Activated CD4-positive, alpha-beta memory T cell treated with anti-CD3 and anti-CD28 coated beads for 36 hours (primary cell): Measurements from ENCODE around the gene EGR4. TPM values are rescaled to one million over a fixed set of nuclear protein-coding genes. Genes with fewer than 3 reads are reported as not detected.
A peak's percentile ranks its signal among the peaks of the same experiment; 100 is the strongest.

ENCODE experiments used
- CTCF ChIA-PET: fragments of 350-600 bp; sonication (Branson Sonifier 250); formaldehyde crosslinking; loops from one replicate; lab custom pipeline; 2021; ENCODE audit warnings: antibody characterized with exemption, inconsistent platforms; lab: Charles Lee
- POLR2A ChIA-PET: fragments of 350-600 bp; sonication (Branson Sonifier 250); formaldehyde crosslinking; loops from one replicate; lab custom pipeline; 2021; ENCODE audit warnings: antibody characterized with exemption; lab: Charles Lee
- DNase-seq: peaks from one replicate; pipeline ENCODE4 v3.0.0-alpha.2; 2020
- H3K27ac Mint-ChIP-seq: one replicate; pipeline ENCODE4 v1.8.0; 2021; ENCODE audit warnings: mixed read lengths
- H3K27me3 Mint-ChIP-seq: one replicate; pipeline ENCODE4 v1.8.0; 2021; ENCODE audit warnings: mixed read lengths
- H3K36me3 Mint-ChIP-seq: one replicate; pipeline ENCODE4 v1.8.0; 2021; ENCODE audit warnings: mixed read lengths
- H3K4me1 Mint-ChIP-seq: one replicate; pipeline ENCODE4 v1.8.0; 2021; ENCODE audit warnings: low read depth, mixed read lengths
- H3K4me3 Mint-ChIP-seq: one replicate; pipeline ENCODE4 v1.8.0; 2021; ENCODE audit warnings: mild to moderate bottlenecking, mixed read lengths
- H3K9me3 Mint-ChIP-seq: one replicate; pipeline ENCODE4 v1.8.0; 2021; ENCODE audit warnings: mixed read lengths
- intact Hi-C: fragments of 100-400 bp; cut with micrococcal nuclease; formaldehyde crosslinking; loops from one replicate; pipeline ENCODE4 v1.15.1; 2023
- total RNA-seq, 2 experiments: library from RNA; stranded (reverse); gene quantifications; one replicate each; pipeline ENCODE4 v1.2.3, GENCODE V29; 2021

Gene EGR4
- total RNA-seq, 2 experiments from 2014 or later: 0.24 to 0.34 TPM

DNA sequence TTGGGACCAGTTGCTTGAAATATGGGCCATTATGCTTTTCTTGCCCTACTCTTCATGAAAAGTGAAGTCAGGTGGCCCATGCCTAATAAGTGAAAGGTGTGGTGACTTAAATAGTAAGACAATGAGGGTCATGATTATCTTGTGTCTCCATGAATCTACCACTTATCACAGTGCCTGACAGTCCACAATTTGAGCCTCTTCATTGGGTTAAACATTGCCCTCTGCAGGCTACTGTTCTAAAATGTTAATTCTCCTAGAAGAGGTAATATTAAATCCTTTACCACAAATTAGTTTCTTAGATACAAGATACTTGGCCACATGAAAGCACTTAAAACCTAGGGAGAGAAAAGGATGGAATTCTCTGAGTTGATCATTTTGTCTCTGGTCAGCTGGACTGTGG is 4.0 kb downstream of the EGR4 start:
- ChIA-PET POLR2A (interaction anchor here (1.6 to 1.8 kb wide), 2 partner anchors 20 to 55 kb away, joined by 4 to 6 read pairs; partner anchors contain the start of gene CCT7), CTCF (interaction anchor here (1.0 to 6.5 kb wide), 11 partner anchors 10 to 112 kb away, joined by 4 to 70 read pairs (median 8); partner anchors contain the start of genes ALMS1, CCT7 and PRADC1)
- no peak overlapping the region for H3K27ac Mint-ChIP-seq
- peaks cover 13% of the 10 kb centered on the region for H3K4me1 Mint-ChIP-seq
- H3K4me3 Mint-ChIP-seq: no peak overlapping the region
- no peaks in the 10 kb centered on the region for H3K36me3 Mint-ChIP-seq
- peaks cover 36% of the 10 kb centered on the region for H3K27me3 Mint-ChIP-seq
- no peaks in the 10 kb centered on the region for H3K9me3 Mint-ChIP-seq
- DNase-seq: no peak
- intact Hi-C loops: no loop called here

DNA sequence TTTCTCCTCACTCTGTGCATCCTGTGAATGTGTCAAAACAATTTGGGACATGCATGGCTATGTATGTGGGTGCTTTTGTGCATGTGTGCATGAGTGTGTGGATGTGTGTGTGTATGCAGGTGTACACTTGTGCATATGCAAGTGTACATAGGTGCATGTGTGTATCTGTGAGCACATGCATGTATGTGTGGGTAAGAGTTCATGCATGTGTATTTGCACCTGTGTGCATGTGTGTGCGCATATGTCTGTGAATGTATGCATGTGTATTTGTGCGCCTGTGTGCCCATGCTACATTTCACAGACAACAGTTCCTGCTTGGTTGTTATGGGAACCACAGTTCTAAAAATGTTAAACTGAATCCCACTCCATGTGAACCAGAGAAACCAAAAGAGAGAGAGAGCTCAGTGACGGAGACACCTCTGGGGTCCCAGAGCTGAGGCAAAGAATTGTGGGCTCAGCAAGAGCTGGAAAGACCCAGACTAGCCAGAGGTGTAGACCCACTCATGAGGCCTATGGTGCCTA is 7.2 kb downstream of the EGR4 start:
- ChIA-PET CTCF (interaction anchor here (0.8 kb wide), 1 partner anchor 10 kb away, joined by 3 read pairs; no protein-coding TSS in a partner anchor), POLR2A (no interaction called here)
- H3K27me3 Mint-ChIP-seq: peaks cover 18% of the 10 kb centered on the region
- no peak overlapping the region for H3K27ac Mint-ChIP-seq
- no peak overlapping the region for H3K4me3 Mint-ChIP-seq
- no peaks in the 10 kb centered on the region for H3K9me3 Mint-ChIP-seq
- H3K36me3 Mint-ChIP-seq: no peaks in the 10 kb centered on the region
- H3K4me1 Mint-ChIP-seq: peaks cover 13% of the 10 kb centered on the region
- DNase-seq: no peak
- intact Hi-C loops: no loop called here

DNA sequence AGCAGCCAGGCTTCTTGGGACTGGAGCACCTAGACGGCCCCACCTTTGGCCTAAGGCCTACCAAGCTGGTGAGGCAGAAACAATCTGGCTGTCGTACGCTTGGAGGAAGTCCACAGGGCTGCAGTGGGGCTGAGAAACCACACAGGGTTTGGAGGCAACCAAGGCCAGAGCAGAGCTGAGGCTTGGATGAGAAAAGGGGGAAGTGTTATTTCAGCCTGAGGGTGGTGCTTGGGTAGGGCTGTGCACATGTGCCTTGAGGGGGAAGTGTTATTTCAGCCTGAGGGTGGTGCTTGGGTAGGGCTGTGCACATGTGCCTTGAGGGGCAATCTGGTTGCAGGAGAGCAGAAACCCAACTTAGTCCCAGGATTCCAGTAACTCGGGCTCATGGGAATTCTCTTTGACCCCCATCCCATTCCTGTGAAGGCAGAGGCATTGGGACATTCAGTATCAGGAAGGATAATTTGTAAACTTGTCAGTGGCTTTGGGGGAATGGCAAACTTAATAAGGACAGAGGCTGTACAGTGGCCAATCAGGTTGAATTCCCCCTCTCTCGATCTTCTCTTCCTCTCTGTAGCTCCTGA is 8.1 kb downstream of the EGR4 start:
- H3K27ac Mint-ChIP-seq: no peak overlapping the region
- no peaks in the 10 kb centered on the region for H3K36me3 Mint-ChIP-seq
- ChIA-PET CTCF (interaction anchor here (0.8 to 1.8 kb wide), 2 partner anchors 8 to 11 kb away, joined by 3 to 6 read pairs; partner anchors contain the start of gene EGR4), POLR2A (interaction anchor here (0.7 to 1.0 kb wide), 2 partner anchors 17 to 51 kb away, joined by 3 read pairs; partner anchors contain the start of gene CCT7)
- peaks cover 10% of the 10 kb centered on the region for H3K4me1 Mint-ChIP-seq
- peak overlapping the region; percentile 55 for H3K4me3 Mint-ChIP-seq
- H3K27me3 Mint-ChIP-seq: peaks cover 11% of the 10 kb centered on the region
- intact Hi-C loops: loop anchor here (2.0 kb wide), 1 partner anchor 102 kb away; no protein-coding TSS in a partner anchor
- no peaks in the 10 kb centered on the region for H3K9me3 Mint-ChIP-seq
- DNase-seq: peak; percentile 30

DNA sequence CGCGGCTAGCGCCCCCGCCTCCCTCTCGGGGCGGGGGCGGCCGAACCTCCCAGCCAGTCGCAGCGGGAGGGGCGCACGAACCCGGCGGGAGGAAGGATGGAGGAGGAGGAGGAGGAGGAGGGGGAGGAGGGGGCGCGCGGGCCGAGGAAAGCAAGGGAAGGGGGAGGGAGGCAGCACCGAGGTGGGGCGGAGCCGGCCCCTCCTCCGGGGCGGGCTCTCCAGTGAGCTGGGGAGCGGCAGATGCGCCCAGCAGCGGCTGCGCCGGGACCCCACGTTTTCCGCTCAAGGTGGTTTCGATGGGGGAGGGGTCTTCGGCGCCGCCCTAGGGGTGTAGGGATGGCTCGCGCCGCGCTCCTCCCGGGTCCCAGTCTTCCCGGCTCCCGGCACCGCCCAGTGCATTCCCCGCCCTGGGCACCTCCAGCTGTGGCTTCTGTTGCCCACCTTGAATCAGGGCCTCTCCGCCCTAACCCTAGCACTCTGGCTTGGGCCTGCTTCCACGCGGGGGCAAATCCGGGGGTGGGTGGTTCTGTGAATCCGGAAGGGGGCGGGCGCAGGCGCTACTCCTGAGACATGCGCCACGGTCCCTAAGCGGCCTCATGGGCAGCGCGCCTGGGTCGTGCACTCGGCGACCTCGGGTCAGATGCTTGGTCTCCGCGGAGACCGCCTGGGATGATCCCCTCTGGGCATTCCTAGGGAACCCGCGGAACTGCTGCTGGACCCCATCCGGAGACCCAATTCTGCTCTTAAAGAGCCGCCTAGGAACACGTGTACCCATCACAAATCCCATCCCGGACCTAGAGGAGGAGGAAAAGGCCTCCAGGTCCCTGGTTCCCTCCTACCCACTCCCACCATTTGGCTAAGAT is 8.8 kb downstream of the EGR4 start, which contains the start of gene FBXO41:
TSS of gene FBXO41 (minus strand) at position 183 of the 863 bp plus-strand sequence. CDS start 14,848 bp downstream, outside the sequence.
- intact Hi-C loops: loop anchor here (1.0 to 2.0 kb wide), 2 partner anchors 9 to 102 kb away; partner anchors contain the start of gene EGR4
- H3K9me3 Mint-ChIP-seq: no peaks in the 10 kb centered on the region
- ChIA-PET CTCF (interaction anchor here (1.0 to 1.8 kb wide), 2 partner anchors 9 to 71 kb away, joined by 5 to 6 read pairs; partner anchors contain the start of gene EGR4), POLR2A (interaction anchor here (0.7 to 1.0 kb wide), 2 partner anchors 16 to 50 kb away, joined by 3 read pairs; partner anchors contain the start of gene CCT7)
- H3K4me3 Mint-ChIP-seq: peak within 1 kb of the TSS; percentile 77
- peak within 1 kb of the TSS; percentile 70 for H3K27ac Mint-ChIP-seq
- no peaks in the 10 kb centered on the region for H3K36me3 Mint-ChIP-seq
- DNase-seq: peak; percentile 78
- peaks cover 9% of the 10 kb centered on the region for H3K27me3 Mint-ChIP-seq
- H3K4me1 Mint-ChIP-seq: peaks cover 10% of the 10 kb centered on the region

DNA sequence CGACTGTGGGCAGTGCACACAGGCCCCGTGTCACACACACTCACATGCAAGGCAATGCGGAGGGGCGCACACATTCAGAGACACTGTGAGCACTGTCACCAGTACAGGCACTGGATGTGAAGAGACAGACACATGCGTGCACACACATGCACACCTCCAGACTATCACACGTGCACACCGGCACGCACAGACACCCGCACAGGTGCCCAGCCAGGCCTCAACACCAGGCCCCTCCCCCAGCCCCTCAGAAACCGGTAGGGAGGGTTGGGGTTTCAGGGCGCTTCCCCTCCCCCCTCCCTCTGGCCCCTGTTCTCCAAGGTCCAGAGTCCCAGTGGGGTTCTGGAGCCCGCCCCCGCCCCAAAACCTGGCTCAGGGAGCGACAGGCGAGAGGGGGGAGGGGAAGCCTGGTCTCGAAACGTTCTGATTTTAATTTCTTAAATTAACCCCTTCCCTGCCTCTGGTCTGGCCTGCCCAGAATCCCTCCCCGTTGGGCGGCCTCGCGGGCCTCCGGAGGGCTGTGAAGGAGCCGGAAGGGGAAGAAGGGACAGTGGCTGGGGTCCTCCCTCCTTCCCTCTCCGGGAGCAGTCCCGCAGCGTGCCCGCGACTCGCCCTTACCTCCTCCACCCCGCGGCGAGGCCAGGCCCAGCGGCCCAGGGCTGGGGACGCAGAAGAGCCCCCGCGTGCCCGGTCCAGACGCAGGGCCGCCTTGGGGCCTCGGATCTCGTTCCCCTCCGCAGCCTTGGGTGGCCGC is 9.6 kb downstream of the EGR4 start:
- DNase-seq: peak; percentile 40
- Mint-ChIP-seq H3K27ac (peak overlapping the region; percentile 70), H3K9me3 (no peaks in the 10 kb centered on the region), H3K4me3 (peak overlapping the region; percentile 77), H3K36me3 (no peaks in the 10 kb centered on the region), H3K4me1 (peaks cover 10% of the 10 kb centered on the region), H3K27me3 (peaks cover 7% of the 10 kb centered on the region)
- POLR2A ChIA-PET: no interaction called here
- intact Hi-C loops: loop anchor here (1.0 to 2.0 kb wide), 2 partner anchors 10 to 103 kb away; partner anchors contain the start of gene EGR4
- CTCF ChIA-PET: interaction anchor here (1.0 to 1.8 kb wide), 2 partner anchors 10 to 71 kb away, joined by 5 to 6 read pairs; partner anchors contain the start of gene EGR4

DNA sequence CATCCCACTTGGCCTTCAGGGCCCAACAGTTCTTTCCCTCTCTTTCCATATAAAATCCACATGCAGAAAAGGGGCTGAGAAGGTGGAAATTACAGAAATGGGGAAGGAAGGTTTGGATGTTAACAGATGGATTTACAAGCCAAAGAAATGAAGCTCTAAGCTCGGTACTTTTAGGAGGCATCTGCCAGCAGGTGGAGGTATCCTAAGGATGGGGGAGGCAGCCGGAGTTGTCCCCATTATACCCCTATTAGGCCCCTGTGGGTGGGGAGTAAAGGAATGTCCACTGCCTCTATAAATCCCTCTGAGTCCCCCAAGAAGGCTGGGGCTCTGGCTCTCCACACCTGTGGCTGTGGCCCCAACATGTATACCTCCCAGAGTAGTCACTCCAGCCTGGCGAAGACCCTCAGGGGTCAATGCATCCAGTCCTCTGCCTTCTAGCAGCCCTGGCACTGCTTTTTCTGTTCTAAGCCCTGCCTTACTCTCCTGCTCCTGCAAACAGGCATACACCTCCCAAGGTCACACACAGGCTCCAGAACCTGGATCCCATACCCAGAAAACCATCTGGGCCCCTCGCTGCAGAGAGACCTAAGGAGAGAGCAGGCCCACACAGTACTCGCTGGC is 10.3 kb downstream of the EGR4 start:
- POLR2A ChIA-PET: no interaction called here
- DNase-seq: no peak
- Mint-ChIP-seq H3K4me1 (peaks cover 10% of the 10 kb centered on the region), H3K36me3 (no peaks in the 10 kb centered on the region), H3K4me3 (peak overlapping the region; percentile 77), H3K27ac (no peak overlapping the region), H3K9me3 (no peaks in the 10 kb centered on the region), H3K27me3 (peaks cover 2% of the 10 kb centered on the region)
- CTCF ChIA-PET: no interaction called here
- intact Hi-C loops: no loop called here

DNA sequence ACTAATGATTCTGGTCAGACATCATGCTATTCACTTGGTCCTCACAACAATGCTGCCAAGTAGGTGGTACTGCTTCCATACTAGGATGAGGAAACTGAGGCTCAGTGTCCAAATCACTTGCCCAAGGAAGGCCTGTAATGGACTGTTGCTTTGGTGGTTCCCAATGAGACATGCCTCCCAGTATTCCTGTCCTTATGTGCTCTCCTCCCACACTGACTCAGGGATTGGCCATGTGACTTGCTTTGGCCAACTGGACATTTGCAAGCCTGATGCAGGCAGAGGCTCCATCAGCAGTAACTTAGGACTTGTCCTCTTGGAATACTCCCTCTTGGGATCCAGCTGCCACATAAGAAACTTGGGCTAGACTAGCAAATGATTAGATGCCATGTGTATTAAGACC is 12.1 kb downstream of the EGR4 start:
- CTCF ChIA-PET: interaction anchor here (4.9 kb wide), 1 partner anchor 9 kb away, joined by 33 read pairs; no protein-coding TSS in a partner anchor
- Mint-ChIP-seq H3K4me1 (peaks cover 10% of the 10 kb centered on the region), H3K36me3 (no peaks in the 10 kb centered on the region)

DNA sequence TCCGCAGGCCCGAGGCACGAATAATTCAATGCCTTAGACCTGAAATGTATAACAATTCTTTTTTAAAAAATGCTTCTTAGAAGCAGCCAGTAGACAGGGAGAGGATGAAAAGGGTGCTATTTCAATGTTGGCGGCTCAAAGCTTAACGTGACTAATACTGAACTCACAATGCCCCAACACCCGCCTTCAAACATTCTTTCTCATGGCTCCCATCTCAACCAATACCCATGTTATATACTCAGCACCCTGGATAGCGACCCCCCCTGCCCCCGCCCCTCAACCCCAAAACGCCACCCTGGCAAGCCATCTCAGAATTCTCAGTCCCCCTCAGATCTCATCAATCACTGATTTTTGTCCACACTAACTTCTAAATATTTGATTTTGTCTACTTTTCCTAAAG is 13.5 kb downstream of the EGR4 start:
- POLR2A ChIA-PET: no interaction called here
- no peaks in the 10 kb centered on the region for H3K27me3 Mint-ChIP-seq
- no peak overlapping the region for H3K4me3 Mint-ChIP-seq
- H3K9me3 Mint-ChIP-seq: no peaks in the 10 kb centered on the region
- H3K27ac Mint-ChIP-seq: no peak overlapping the region
- intact Hi-C loops: no loop called here
- CTCF ChIA-PET: interaction anchor here (0.5 to 4.9 kb wide), 2 partner anchors 10 to 1920 kb away, joined by 3 to 33 read pairs; partner anchors contain the start of gene TACR1
- H3K4me1 Mint-ChIP-seq: peaks cover 6% of the 10 kb centered on the region
- no peak for DNase-seq
- no peaks in the 10 kb centered on the region for H3K36me3 Mint-ChIP-seq

More for the DNA sequence above, 12.1 kb downstream of the EGR4 start:
- intact Hi-C loops: no loop called here
- Mint-ChIP-seq H3K9me3 (no peaks in the 10 kb centered on the region), H3K4me3 (no peak overlapping the region), H3K27ac (no peak overlapping the region), H3K27me3 (no peaks in the 10 kb centered on the region)
- DNase-seq: no peak
- POLR2A ChIA-PET: interaction anchor here (0.5 kb wide), 1 partner anchor 14 kb away, joined by 3 read pairs; no protein-coding TSS in a partner anchor

DNA sequence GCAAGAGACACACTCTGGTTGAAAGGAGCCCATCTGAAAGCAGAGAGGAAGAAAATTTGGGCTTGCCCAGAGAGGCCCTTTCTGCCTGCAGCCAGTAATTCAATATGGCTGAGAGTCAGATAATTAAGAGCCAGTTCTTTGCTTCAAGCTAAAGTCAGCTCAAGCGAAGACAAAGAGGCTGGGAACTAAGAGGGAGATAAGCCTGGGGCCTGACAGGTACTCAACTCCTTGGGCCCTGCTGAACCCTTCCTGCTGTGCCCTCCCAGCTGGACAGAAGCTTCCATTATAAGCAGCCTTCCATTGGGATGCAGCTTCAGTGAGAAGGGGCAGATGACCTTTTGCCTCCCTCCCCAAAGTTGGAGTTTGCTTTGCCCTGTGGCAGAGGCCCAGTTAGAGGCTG is 21.1 kb downstream of the EGR4 start:
- ChIA-PET POLR2A (no interaction called here), CTCF (interaction anchor here (1.1 kb wide), 1 partner anchor 18 kb away, joined by 4 read pairs; no protein-coding TSS in a partner anchor)
- Mint-ChIP-seq H3K9me3 (no peaks in the 10 kb centered on the region), H3K36me3 (no peaks in the 10 kb centered on the region), H3K27ac (no peak overlapping the region), H3K27me3 (no peaks in the 10 kb centered on the region), H3K4me1 (peaks cover 14% of the 10 kb centered on the region), H3K4me3 (no peak overlapping the region)
- intact Hi-C loops: no loop called here
- no peak for DNase-seq

DNA sequence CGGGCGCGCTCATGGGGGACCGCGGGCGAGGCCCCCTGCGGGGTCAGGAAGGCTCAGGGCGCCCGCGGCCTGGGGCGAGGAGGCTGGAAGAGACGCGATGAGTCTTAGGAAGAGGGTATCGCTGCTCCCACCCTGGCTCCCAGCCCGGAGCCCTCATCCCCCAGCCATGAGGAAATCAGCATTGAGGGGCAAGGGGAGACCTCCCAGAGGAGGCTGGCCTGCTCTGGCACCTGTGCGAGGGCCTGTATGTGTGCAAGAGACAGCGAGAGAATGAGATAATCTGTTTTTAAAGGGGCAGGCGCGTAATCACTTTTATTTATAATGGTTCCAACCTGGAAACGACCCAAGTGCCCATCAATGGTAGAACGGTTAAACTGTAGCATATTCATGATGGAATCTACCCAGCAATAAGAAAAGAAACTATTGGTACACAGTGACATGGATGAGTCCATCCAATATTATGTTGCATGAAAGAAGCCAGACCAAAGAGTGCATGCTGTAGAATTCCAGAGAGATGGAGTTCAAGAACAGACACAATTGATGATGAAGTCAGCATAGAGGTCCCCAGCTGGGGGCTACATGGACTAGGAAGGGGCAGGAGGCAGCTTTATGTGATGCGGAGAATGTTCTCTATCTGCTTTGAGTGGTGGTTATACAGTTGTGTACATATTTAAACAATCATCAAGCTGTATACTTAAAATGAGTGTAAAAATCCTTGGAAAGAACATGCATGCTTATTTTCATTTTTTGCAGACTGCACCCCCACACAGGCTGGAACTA is 23.5 kb downstream of the EGR4 start:
- CTCF ChIA-PET: no interaction called here
- Mint-ChIP-seq H3K4me1 (peaks cover 19% of the 10 kb centered on the region), H3K4me3 (peak overlapping the region; percentile 42), H3K9me3 (no peaks in the 10 kb centered on the region), H3K27ac (no peak overlapping the region), H3K27me3 (no peaks in the 10 kb centered on the region), H3K36me3 (no peaks in the 10 kb centered on the region)
- intact Hi-C loops: loop anchor here (2.0 kb wide), 1 partner anchor 23 kb away; the partner anchor contains the start of gene EGR4
- POLR2A ChIA-PET: interaction anchor here (2.1 kb wide), 1 partner anchor 20 kb away, joined by 6 read pairs; no protein-coding TSS in a partner anchor
- no peak for DNase-seq
